DMS53 (cell line): Measurements from ENCODE around the gene WNT7A.

ENCODE experiments used
- DNase-seq: peaks from one replicate; lab custom pipeline; 2025; lab: John Stamatoyannopoulos, UW

WNT7A gene

DNA sequence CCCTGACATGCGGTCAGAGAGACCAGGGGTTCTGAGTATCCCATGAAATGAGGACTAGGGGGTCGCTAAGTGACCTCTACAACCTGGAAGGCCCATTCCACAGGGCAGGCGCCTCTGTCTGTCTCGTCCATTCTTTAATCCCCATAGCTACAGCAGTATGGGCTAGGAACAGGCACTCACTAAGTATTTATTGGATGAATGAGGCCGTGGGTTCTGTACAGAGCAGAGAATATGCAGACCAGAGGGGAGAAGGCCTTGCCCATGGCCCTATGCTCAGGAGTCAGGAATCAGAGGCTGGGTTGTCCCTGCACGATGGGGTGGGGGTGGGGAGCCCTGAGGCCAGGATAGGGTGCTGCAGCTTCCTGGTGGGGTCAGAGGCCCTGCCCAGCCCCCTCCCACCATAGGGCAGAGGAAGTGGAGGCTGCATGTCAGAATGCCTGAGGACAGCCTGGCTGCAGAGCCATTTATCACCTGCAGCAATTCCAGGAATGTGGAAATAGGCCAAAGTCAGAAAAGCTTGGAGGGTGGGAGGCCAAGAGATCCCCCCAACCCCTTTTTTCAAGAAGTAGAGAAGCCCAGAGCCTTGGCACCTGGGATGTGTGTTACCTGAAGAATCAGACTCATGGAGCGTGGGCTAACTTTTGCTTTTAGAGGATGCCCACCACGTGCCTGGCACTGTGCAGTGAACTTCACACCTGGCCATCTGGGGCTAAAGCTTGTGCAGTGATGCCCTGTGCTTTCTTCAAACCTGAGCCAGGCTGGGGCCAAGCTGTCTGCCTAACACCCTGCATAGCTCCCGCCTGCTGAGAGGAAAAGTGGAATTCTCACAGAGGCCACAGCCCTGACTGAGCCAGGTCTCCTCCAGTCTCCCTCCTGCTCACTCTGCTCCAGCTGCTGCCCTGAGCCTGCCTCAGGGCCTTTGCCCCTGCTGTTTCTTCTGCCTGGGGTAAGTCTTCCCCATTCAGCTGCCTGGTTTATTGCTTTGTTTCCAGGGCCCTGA lies 109.4 kb downstream of the WNT7A start:
- DNase-seq = no peak

DNA sequence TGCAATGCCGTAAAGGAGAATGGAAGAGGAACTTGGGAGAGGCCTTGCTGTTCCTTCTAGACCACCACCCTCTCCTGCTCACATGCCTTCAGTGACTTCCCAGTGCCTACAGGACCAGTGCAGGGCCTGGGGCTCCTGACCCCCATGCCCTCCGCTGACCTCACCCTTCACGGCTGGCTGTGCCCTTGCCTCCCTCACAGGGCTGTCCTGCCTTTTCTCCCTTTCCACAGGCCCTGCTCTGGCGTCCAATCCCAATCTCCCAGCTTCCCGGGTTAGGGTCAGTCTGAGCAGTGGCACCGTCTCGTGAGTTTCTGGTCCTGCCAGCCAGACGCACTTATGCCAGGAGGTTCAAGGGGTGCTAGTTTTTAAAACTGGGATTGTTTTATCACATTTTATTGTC lies 110.4 kb downstream of the WNT7A start:
- no peak for DNase-seq

DNA sequence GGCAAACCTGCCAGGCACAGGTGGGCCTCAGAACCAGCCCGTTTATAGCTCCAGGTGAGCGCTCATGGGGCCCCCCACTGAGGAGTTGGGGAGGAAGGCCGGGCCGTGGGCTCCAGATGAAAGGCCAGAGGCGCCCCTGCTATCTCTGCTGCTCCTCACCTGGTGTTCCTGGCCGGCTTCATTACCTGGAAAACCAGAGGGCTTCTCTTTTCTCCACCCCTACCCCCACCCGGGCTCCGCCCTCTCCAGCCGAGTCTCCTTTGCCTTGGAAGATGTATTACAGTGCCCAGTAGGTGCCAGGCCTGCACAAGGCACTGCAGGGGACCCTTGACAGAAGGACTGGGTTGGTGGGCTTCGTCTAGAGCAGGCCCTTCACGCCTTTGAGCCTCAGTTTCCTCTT lies 111.4 kb downstream of the WNT7A start:
- DNase-seq = no peak

DNA sequence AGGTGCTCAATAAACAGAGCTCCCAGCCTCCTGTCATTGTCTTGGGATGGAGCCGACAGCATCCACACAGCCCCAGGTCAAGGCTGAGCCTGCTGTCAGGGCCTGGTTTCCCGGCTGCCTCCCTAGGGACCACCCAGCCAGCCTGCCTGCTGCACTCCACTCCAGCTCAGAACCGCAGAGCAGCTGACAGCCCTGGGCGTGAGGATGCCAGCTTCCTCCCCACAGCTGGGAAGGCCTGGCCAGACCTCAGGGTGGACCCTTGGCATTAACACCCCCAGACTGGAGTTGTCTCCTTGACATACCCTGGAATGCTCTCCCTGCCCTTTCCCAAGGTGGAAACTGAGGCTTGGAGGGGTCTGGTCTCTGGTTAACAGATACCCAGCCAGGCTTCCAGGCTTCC lies 112.0 kb downstream of the WNT7A start:
- no peak for DNase-seq

- DNase-seq = no peak
Observed at GRCh38 chr3:13767030-13767429, 112.8 kb downstream of the WNT7A start.
